Uterus (tissue), 4 donors: ENCODE results near the gene UCK1. TPM values are rescaled to one million over a fixed set of nuclear protein-coding genes. Genes with fewer than 3 reads are reported as not detected.

Experiments
- DNase-seq, 2 donors: peaks; one replicate each; pipeline ENCODE4 v3.0.0-alpha.2; 2019 to 2020
- H3K27ac ChIP-seq, 2 donors: fragments of 200-600 bp; sonication (generic); 1 replicate in 1 of 2; 2 replicates in 1 of 2; pipeline ENCODE4 v1.5.1; 2016 to 2018
- H3K27me3 ChIP-seq, 2 donors: fragments of 200-600 bp; sonication (generic); one replicate each; pipeline ENCODE4 v1.5.1; 2018 to 2019; ENCODE audit warnings: control low read depth in 1 of 2
- H3K36me3 ChIP-seq, 2 donors: fragments of 200-600 bp; sonication (generic); one replicate each; pipeline ENCODE4 v1.5.1; 2019; ENCODE audit warnings: control low read depth in 1 of 2
- H3K4me1 ChIP-seq, 2 donors: fragments of 200-600 bp; sonication (generic); one replicate each; pipeline ENCODE4 v1.5.1; 2018 to 2019; ENCODE audit warnings: control low read depth in 1 of 2
- H3K4me3 ChIP-seq, 2 donors: fragments of 200-600 bp; sonication (generic); 1 replicate in 1 of 2; 2 replicates in 1 of 2; pipeline ENCODE4 v1.5.1; 2018 to 2019; ENCODE audit warnings: mild to moderate bottlenecking in 1 of 2
- H3K9me3 ChIP-seq, 2 donors: fragments of 200-600 bp; sonication (generic); one replicate each; pipeline ENCODE4 v1.5.1; 2019; ENCODE audit warnings: control low read depth in 1 of 2
- CTCF ChIP-seq, 4 experiments: fragments of 200-600 bp in 2 of 4; fragments of 450-650 bp in 2 of 4; sonication (generic) in 2 of 4; IDR thresholded peaks; one replicate each; pipeline ENCODE4 v1.5.1; 2016 to 2019; ENCODE audit warnings: antibody characterized with exemption in 4 of 4, mild to moderate bottlenecking in 2 of 4, moderate library complexity in 1 of 4
- POLR2A ChIP-seq, 2 donors: fragments of 450-650 bp; IDR thresholded peaks; one replicate each; pipeline ENCODE4 v1.6.1; 2016; ENCODE audit warnings: antibody characterized with exemption in 2 of 2, mild to moderate bottlenecking in 1 of 2, moderate library complexity in 1 of 2
- intact Hi-C: fragments of 100-400 bp; cut with DNase I; formaldehyde crosslinking; loops from one replicate; pipeline ENCODE4 v1.15.1; 2023; ENCODE audit warnings: low total_unique reads
- total RNA-seq, 4 donors: library from RNA; depleted of rRNA in 3 of 4; stranded (reverse); fragments of >200 nt in 3 of 4; gene quantifications; one replicate each; pipeline versions ENCODE4 v1.1.0 to v1.2.4, GENCODE V29; 2014 to 2023
- donor health status: DM: yes; HTN: yes; CAD: no.

The UCK1 gene
- total RNA-seq, 4 donors from 2014 or later: 7.7 to 37.7 (median 18.6) TPM

GRCh38 chr9:131557855-131558548, 26.9 kb upstream of the UCK1 start:
- Histone ChIP-seq H3K27ac (no peak overlapping the region), H3K36me3 (no peaks in the 10 kb centered on the region), H3K9me3 (peaks cover 0 to 6% of the 10 kb centered on the region in 2 donors), H3K4me3 (no peak overlapping the region), H3K4me1 (no peaks in the 10 kb centered on the region), H3K27me3 (peaks cover 0 to 10% of the 10 kb centered on the region in 2 donors)
- TF ChIP-seq CTCF (IDR thresholded peaks at IDR 0.05): no peak
- no peak for TF ChIP-seq POLR2A (IDR thresholded peaks at IDR 0.05)
- intact Hi-C loops: no loop called here
- no peak for DNase-seq

- intact Hi-C loops: no loop called here
- Histone ChIP-seq H3K4me3 (no peak overlapping the region), H3K9me3 (no peaks in the 10 kb centered on the region), H3K4me1 (no peaks in the 10 kb centered on the region), H3K27ac (no peak overlapping the region), H3K36me3 (no peaks in the 10 kb centered on the region), H3K27me3 (peaks cover 0 to 10% of the 10 kb centered on the region in 2 donors)
- TF ChIP-seq POLR2A (IDR thresholded peaks at IDR 0.05): no peak
- no peak for TF ChIP-seq CTCF (IDR thresholded peaks at IDR 0.05)
- DNase-seq: no peak
Observed at GRCh38 chr9:131555841-131556673, 25.0 kb upstream of the UCK1 start.

- Histone ChIP-seq H3K4me3 (no peak overlapping the region), H3K27me3 (peaks cover 0 to 10% of the 10 kb centered on the region in 2 donors), H3K36me3 (no peaks in the 10 kb centered on the region), H3K4me1 (no peaks in the 10 kb centered on the region), H3K27ac (no peak overlapping the region), H3K9me3 (no peaks in the 10 kb centered on the region)
- TF ChIP-seq CTCF (IDR thresholded peaks at IDR 0.05) (no peak), POLR2A (IDR thresholded peaks at IDR 0.05) (no peak)
- DNase-seq: no peak
- intact Hi-C loops: no loop called here
Observed at GRCh38 chr9:131554843-131555351, 23.8 kb upstream of the UCK1 start.

DNA sequence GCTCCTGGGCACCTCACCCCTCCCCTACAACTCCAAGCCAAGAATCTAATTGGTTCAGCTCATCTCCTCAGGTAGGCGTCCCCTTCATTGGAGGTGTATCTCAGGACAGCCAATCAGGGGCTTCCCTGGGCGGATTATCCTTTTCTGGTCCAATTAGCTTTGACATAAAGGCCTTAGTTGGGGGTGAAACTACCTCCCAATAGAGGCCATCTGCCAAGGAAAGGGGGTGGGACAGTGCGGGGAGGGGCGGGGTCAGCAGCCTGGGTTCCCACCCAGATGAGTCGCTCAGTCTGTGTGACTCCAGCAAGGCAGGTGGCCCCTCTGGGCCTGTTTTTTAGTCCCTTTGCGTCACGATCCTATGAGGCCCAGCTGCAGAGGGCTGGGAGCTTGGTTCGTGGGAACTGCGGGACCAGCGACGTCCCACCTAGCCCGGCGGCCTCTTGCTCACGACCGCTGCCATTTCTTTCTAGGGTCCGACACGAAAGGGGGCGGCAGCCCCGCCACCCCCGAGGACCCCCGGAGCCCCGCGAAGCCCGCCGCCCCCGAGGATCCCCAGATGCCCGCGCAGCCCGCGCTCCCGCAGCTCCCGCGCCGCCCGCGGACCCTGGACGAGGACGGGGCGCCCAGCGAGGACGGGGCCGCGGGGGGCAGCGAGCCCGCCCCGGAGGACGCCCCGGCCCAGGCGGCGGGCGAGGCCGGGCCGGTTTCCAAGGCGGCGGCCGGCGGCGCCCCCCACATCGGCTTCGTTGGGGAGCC, 23.2 kb upstream of the UCK1 start:
- peaks cover 0 to 10% of the 10 kb centered on the region in 2 donors for H3K27me3 ChIP-seq
- H3K36me3 ChIP-seq: no peaks in the 10 kb centered on the region
- no peak overlapping the region for H3K4me3 ChIP-seq
- H3K4me1 ChIP-seq: no peaks in the 10 kb centered on the region
- no peaks in the 10 kb centered on the region for H3K9me3 ChIP-seq
- no peak overlapping the region for H3K27ac ChIP-seq
- TF ChIP-seq POLR2A (IDR thresholded peaks at IDR 0.05) (no peak), CTCF (IDR thresholded peaks at IDR 0.05) (no peak)
- intact Hi-C loops: no loop called here
- DNase-seq: no peak
